Heart right ventricle (tissue), 16 donors: ENCODE measurements around the gene RRN3. TPM values are rescaled to one million over a fixed set of nuclear protein-coding genes. Genes with fewer than 3 reads are reported as not detected.
A peak's percentile ranks its signal among the peaks of the same experiment; 100 is the strongest.
"Not testable (repeated sequence)": the region's sequence is repeated elsewhere in the genome, so short reads cannot be mapped to it uniquely, and the experiment has no call there.

Experiments used
- ATAC-seq, 8 donors: fragments of 200-7000 bp; cut with Tn5 transposase; one replicate each; pipeline ENCODE4 v1.9.1; 2020; ENCODE audit warnings: mild to moderate bottlenecking in 8 of 8, moderate library complexity in 8 of 8, moderate number of reproducible peaks in 1 of 8
- DNase-seq, 2 donors: peaks; one replicate each; pipeline ENCODE4 v3.0.0-alpha.2; 2020
- H3K27ac ChIP-seq, 10 donors: fragments of 200-600 bp; sonication (generic) in 2 of 10; one replicate each; pipeline versions ENCODE4 v1.5.0 to v1.8.0; 2020 to 2022; ENCODE audit warnings: mild to moderate bottlenecking in 3 of 10
- H3K27me3 ChIP-seq, 7 donors: fragments of 200-600 bp; one replicate each; pipeline ENCODE4 v1.8.0; 2021 to 2022; ENCODE audit warnings: mild to moderate bottlenecking in 2 of 7
- H3K36me3 ChIP-seq, 9 donors: fragments of 200-600 bp; sonication (generic) in 1 of 9; one replicate each; pipeline versions ENCODE4 v1.5.0 to v1.8.0; 2020 to 2022; ENCODE audit warnings: mild to moderate bottlenecking in 2 of 9
- H3K4me1 ChIP-seq, 9 donors: fragments of 200-600 bp; sonication (generic) in 1 of 9; one replicate each; pipeline versions ENCODE4 v1.5.0 to v1.8.0; 2020 to 2022; ENCODE audit warnings: mild to moderate bottlenecking in 4 of 9
- H3K4me3 ChIP-seq, 10 donors: fragments of 200-600 bp; sonication (generic) in 2 of 10; one replicate each; pipeline versions ENCODE4 v1.5.0 to v1.8.0; 2020 to 2022; ENCODE audit warnings: mild to moderate bottlenecking in 7 of 10, moderate library complexity in 2 of 10
- H3K9me3 ChIP-seq, 11 donors: fragments of 200-600 bp in 10 of 11; sonication (generic) in 2 of 11; one replicate each; pipeline versions ENCODE4 v1.5.0 to v1.8.0; 2013 to 2022; ENCODE audit warnings: mild to moderate bottlenecking in 2 of 11, control low read depth in 1 of 11, moderate library complexity in 1 of 11
- WGBS, 2 donors: extraction: QIAGEN DNeasy Blood & Tissue Kit; methylation state at CpG; one replicate each; pipeline ENCODE4 v1.1.7; 2013; ENCODE audit warnings: inconsistent platforms in 1 of 2; 5-methylcytosine and 5-hydroxymethylcytosine counted together
- intact Hi-C, 10 donors: fragments of 100-400 bp; cut with DNase I; formaldehyde crosslinking; loops; one replicate each; pipeline versions ENCODE4 v1.11.1 to v1.14.2; 2022
- polyA plus RNA-seq, 2 donors: library from polyadenylated mRNA; stranded (reverse); fragments of 200-250 nt; gene quantifications; one replicate each; pipeline ENCODE4 v1.2.3, GENCODE V29; 2013
- total RNA-seq, 10 donors: library from RNA; stranded (reverse); fragmentation: NEBNext Ultra II Directional in 3 of 10; extraction: Animal tissue kit (Norgen Biotek cat#: 25700) in 3 of 10; gene quantifications; one replicate each; pipeline versions ENCODE4 v1.2.1 to v1.2.4, GENCODE V29; 2021 to 2023
- donor health status: Arrhythmogenic right ventricular cardiomyopathy.
- donor health status: ischemic (EF 13 %, LVEDD 7.1; RV severe dilation, severe dysfunction).
- donor health status: healthy with polysubstance abuse.
- donor health status: DM: no; HTN: yes; CAD: no.
- donor health status: DM: no; HTN: no; CAD: no.
- donor health status: ischemic (EF 25% LVEDD 6.9; RV normal size, moderate dysfunction).
- donor health status: ischemic (EF 25% LVEDD 5.7; RV mildly dilated, moderate dysfunction).
- donor health status: healthy.
- donor health status: DM: yes; HTN: yes; CAD: no.
- donor health status: Ischemic cardiomyopathy.
- donor health status: ischemic (EF 35%, LVEDD 5.7; RV mildly dilated, moderate dysfunction).
- donor health status: nonischemic (EF 11% LVEDD 7.7; RV severe dilation, severe dysfunction).
- donor health status: DM: yes; HTN: yes; CAD: no.
- donor health status: PGD.
- donor health status: ischemic (EF 29% LVEDD 5.4; RV normal size, mild dysfunction).
- donor health status: nonischemic (EF 23%, LVEDD 6.1; RV moderate dilation, normal function).

Gene RRN3
- total and polyA plus RNA-seq, 12 donors = 9.9 to 31.9 (median 24.1) TPM

DNA sequence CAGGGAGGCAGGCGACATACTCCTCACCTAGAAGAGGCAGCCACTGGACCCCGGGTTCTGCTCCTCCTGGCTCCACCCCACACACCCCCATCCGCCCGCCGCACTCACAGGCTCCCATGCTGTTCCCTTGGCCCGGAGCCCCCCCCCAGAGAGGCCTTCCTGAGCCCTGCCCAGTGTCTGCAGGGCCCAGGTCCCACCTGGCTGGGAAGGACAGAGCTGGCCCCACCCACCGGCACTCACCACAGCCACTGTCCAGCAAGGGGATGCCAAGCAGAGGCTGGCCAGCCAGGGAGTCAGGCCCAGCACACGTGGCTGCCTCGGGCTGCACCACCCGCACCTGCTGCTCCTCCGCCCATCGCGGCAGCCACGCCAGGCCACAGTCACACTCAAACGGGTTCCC, 43.4 kb upstream of the RRN3 start:
- H3K27me3 ChIP-seq, intact Hi-C loops, DNase-seq, H3K27ac ChIP-seq, H3K9me3 ChIP-seq, ATAC-seq, H3K36me3 ChIP-seq, H3K4me3 ChIP-seq: not testable (repeated sequence)
- peaks cover 0 to 23% (median 10%) of the 10 kb centered on the region in 9 donors for H3K4me1 ChIP-seq
- 60 to 77% methylated on average over 5 to 8 of the region's 15 CpGs for WGBS, 2 donors

- H3K9me3 ChIP-seq, H3K4me1 ChIP-seq, DNase-seq, H3K4me3 ChIP-seq, H3K27me3 ChIP-seq, H3K27ac ChIP-seq, intact Hi-C loops: not testable (repeated sequence)
- peak in 7 of 8 donors; percentile 28 to 89 (median 51) for ATAC-seq
- 84 to 90% methylated on average over 29 to 41 of the region's 50 CpGs for WGBS, 2 donors
- H3K36me3 ChIP-seq = peaks cover 0 to 18% (median 5%) of the 10 kb centered on the region in 9 donors
Measured at GRCh38 chr16:15135483-15136360, 41.6 kb upstream of the RRN3 start.

GRCh38 chr16:15134752-15135482, 40.8 kb upstream of the RRN3 start:
- peak in 4 of 8 donors; percentile 11 to 81 (median 33) for ATAC-seq
- H3K36me3 ChIP-seq = peaks cover 0 to 20% (median 5%) of the 10 kb centered on the region in 9 donors
- H3K27me3 ChIP-seq, DNase-seq, H3K4me1 ChIP-seq, H3K4me3 ChIP-seq, H3K9me3 ChIP-seq, intact Hi-C loops, H3K27ac ChIP-seq: not testable (repeated sequence)
- WGBS, 2 donors = 94 to 98% methylated on average over 18 to 20 of the region's 33 CpGs

- intact Hi-C loops = not testable (repeated sequence)
Measured at GRCh38 chr16:15133554-15133953, 39.5 kb upstream of the RRN3 start.

DNA sequence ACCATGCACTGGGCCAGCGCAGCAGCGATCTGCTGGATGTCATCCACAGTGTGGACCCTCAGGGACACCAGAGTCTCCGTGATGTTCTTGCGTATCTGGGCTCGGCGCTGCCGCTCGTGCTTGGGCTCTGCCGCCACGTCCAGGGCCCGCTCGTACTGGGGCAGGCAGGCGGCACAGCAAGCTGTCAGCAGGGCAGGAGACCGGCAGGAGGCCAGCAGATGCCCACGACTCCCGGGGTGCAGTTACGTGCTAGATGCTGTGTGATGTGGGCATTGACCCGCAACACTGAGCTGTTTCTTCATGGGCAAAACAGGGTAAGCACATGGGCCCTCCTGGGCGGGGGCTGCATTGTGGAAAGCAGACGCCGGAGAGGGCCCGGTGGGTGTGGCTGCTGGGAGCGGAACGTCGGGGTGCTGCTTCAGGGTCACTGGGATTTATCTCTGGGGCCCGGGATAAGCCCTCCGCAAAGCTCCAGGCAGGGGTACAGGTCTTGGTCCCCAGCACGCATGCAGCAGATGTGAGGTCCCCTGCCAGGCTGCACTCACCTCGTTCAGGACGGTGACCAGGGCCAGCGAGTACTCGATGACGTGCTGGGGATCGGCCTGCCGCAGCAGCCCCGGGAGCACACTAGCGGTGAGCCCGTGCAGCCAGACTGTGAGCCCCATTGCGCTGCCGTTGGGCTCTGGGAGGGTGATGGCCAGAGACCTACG, 38.8 kb upstream of the RRN3 start:
- DNase-seq, intact Hi-C loops, ATAC-seq, H3K27me3 ChIP-seq, H3K9me3 ChIP-seq, H3K4me1 ChIP-seq, H3K4me3 ChIP-seq, H3K27ac ChIP-seq: not testable (repeated sequence)
- H3K36me3 ChIP-seq = peaks cover 0 to 31% (median 5%) of the 10 kb centered on the region in 9 donors
- WGBS, 2 donors = 94% methylated on average over 21 to 25 of the region's 41 CpGs

More at GRCh38 chr16:15133554-15133953, 39.5 kb upstream of the RRN3 start:
- 95 to 98% methylated on average over 16 of the region's 31 CpGs for WGBS, 2 donors
- not testable (repeated sequence) for H3K9me3 ChIP-seq, H3K27me3 ChIP-seq, ATAC-seq, H3K27ac ChIP-seq, H3K4me1 ChIP-seq, H3K4me3 ChIP-seq, DNase-seq
- peaks cover 0 to 26% (median 5%) of the 10 kb centered on the region in 9 donors for H3K36me3 ChIP-seq

GRCh38 chr16:15130943-15131700, 37.0 kb upstream of the RRN3 start:
- WGBS, 2 donors = 93 to 94% methylated on average over 37 to 41 of the region's 51 CpGs
- H3K4me1 ChIP-seq, intact Hi-C loops, H3K27me3 ChIP-seq, H3K27ac ChIP-seq, H3K4me3 ChIP-seq, ATAC-seq, H3K9me3 ChIP-seq, DNase-seq: not testable (repeated sequence)
- H3K36me3 ChIP-seq = peaks cover 0 to 42% (median 5%) of the 10 kb centered on the region in 9 donors

GRCh38 chr16:15130256-15130932, 36.3 kb upstream of the RRN3 start:
- H3K9me3 ChIP-seq, H3K27me3 ChIP-seq, H3K27ac ChIP-seq, DNase-seq, intact Hi-C loops, ATAC-seq, H3K4me3 ChIP-seq, H3K4me1 ChIP-seq: not testable (repeated sequence)
- peaks cover 0 to 42% (median 5%) of the 10 kb centered on the region in 9 donors for H3K36me3 ChIP-seq
- WGBS, 2 donors = 80 to 94% methylated on average over 22 to 26 of the region's 37 CpGs

DNA sequence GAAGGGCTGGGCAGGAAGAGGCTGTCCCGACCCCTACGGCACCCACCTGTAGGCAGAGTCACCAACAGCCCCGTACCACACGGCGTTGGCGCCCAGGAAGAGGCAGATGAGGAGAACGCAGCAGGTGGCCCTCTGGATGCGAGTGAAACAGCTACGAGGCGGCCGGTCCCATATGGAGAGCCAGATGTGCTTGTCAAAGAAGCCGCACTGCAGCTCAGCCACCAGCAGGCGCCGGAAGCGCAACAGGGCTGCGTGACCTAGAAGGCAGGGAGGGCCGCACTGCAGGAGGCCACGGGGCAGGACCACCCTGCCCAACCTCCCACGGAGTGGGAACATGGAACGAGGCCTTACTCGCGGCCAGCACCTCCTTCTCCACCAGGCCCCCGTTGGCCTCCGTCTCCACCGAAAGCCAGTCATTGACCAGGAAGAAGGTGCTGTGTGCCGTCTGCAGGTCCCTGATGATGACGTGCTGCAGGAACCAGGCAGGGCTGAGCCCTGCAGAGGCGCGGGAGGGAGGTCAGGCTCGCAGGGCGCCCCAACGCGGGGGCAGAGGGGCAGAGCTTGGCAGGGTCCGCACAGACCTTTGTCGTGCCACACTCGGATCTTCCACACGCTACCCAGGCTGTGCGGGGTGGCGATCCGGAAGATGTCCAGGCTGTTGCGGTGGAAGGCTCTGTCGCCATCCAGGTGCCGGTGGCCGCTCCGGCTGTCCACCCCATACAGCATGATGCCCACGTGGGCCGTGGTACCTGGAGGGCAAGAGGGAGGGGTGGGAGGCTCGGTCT, 33.8 kb upstream of the RRN3 start:
- H3K4me1 ChIP-seq, intact Hi-C loops, H3K9me3 ChIP-seq, H3K4me3 ChIP-seq, H3K27ac ChIP-seq, DNase-seq, H3K27me3 ChIP-seq, ATAC-seq: not testable (repeated sequence)
- 96% methylated on average over 12 to 30 of the region's 48 CpGs for WGBS, 2 donors
- H3K36me3 ChIP-seq = peaks cover 0 to 38% (median 2%) of the 10 kb centered on the region in 9 donors

- DNase-seq, H3K9me3 ChIP-seq, ATAC-seq, H3K27ac ChIP-seq, H3K36me3 ChIP-seq, H3K4me3 ChIP-seq, H3K4me1 ChIP-seq, H3K27me3 ChIP-seq, intact Hi-C loops: not testable (repeated sequence)
- 81 to 84% methylated on average over 5 of the region's 5 CpGs for WGBS, 2 donors
Measured at GRCh38 chr16:15100372-15100987, 6.4 kb upstream of the RRN3 start.
